Measurements from ENCODE around the gene ACP7. TPM values are rescaled to one million over a fixed set of nuclear protein-coding genes. Genes with fewer than 3 reads are reported as not detected.
A peak's percentile ranks its signal among the peaks of the same experiment; 100 is the strongest.
"Not testable (repeated sequence)": the region's sequence is repeated elsewhere in the genome, so short reads cannot be mapped to it uniquely, and the experiment has no call there.

ACP7 gene
- total RNA-seq, 1 donor = not detected

DNA sequence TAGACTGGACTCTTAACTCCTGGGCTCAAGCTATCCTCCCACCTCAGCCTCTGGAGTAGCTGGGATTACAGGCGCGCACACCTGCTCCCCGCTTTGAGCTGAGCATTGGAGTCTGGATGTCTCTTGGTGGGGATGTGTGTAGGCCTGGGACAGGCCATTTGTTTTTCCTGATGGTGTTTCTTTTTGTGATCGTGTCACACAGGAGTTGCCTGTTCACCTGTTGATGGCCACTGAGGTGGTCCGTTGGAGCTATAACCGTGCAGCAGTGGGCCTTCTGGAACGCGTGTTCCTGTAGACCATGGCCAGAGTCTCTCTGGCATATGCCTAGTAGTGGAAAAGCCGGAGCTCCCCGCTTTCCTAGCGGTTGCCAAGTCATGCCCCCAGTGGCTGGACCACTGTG lies 44.9 kb downstream of the ACP7 start:
- no peak for DNase-seq (ENCODE audit: low read depth in 2 of 3, low spot score in 2 of 3)

DNA sequence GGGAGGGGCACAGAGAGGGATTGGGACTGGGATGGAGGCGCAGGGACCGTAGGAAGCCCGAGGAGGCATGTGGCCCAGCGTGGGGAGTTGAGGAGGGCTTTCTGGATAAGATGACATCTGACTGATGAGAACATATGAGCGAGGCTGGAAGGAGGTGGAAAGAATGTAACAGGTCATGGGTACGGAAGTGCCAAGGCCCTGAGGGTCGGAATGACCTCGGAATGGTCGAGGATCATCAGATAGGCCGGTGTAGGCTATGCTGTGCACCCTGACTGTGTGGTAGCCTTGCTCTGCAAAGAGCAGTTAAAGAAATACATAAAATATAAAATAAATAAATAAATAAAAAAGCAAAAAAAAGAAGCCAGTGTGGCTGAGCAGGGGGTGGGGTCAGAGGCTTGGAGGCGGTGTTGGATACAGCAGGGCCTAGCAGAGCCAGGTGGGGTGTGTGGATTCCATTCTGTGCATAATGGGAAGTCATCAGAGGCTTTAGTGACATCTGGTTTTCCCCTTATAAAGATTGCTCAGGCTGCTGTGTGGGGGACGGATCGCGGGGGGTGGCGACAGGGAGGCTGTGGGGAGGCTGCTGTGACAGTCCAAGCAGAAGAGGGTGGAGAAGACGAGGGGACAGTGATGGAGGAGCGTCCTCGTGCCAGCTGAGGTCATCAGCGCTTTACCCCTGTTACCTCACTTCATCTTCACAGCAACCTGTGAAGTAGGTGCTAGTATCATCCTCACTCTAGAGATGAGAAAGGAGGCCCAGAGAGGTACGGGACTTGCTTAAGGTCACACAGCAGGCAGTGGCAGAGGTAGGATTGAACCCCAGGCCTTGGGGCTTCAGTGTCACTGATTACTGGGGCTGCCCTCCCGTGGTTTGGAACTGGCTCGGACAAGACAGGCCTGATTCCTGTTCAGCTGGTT lies 46.4 kb downstream of the ACP7 start:
- DNase-seq (ENCODE audit: low read depth in 2 of 3, low spot score in 2 of 3) = peak in 1 of 3 donors; percentile 62

DNA sequence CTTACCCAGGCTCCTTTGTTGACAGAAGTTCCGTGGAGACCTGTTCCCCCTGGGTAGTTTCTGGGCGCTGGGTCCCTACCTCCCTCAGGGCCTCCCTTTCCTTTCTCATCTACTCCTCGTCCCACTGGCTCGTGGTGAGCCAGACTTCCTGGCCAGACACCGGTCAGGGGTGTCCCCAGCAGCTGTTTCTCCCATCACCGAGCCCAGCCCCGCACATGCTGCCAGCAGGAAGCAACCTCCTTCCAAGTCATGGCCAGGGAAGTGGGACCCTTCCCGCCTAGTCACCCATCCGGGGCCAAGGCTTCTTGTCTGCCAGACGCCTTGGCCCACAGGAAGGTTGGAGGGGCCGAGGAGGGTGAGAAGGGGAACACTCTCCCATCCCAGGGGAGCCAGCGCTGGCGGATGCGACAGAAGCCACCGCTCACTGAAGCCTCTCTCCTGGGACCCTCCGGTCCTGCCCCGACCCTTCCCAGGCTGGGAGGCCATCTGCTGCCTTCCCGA lies 47.1 kb downstream of the ACP7 start:
- no peak for DNase-seq (ENCODE audit: low read depth in 2 of 3, low spot score in 2 of 3)

DNA sequence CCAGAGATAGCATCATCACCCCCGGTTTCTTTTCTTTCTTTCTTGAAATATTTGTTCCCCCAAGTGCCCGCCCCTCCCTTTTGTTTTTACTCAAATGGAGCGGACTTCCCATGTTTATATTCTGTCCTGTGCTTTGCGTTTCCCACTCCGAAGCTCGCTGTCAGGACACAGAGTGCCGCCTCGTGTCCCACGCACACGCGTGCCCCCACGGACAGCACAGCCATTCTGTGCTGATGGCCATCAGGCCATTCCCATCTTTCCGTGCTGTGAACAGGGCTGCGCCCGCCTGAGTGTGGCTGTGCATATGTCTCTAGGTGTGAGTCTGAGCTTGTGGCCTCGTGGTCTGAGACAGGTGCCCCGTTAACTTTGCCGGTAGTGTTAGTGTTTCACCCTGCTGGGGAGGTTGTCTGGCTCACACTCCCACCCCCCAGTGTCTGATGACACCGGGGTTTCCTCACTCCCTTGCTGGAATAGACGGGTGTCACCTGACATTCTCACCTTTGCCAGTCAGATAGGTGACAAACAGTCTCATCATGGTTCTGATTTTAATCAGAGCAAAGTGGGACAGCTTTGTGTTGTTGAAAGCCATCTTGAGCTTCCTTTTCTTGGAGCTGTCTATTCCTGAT lies 48.3 kb downstream of the ACP7 start:
- DNase-seq (ENCODE audit: low read depth in 2 of 3, low spot score in 2 of 3) = no peak

DNA sequence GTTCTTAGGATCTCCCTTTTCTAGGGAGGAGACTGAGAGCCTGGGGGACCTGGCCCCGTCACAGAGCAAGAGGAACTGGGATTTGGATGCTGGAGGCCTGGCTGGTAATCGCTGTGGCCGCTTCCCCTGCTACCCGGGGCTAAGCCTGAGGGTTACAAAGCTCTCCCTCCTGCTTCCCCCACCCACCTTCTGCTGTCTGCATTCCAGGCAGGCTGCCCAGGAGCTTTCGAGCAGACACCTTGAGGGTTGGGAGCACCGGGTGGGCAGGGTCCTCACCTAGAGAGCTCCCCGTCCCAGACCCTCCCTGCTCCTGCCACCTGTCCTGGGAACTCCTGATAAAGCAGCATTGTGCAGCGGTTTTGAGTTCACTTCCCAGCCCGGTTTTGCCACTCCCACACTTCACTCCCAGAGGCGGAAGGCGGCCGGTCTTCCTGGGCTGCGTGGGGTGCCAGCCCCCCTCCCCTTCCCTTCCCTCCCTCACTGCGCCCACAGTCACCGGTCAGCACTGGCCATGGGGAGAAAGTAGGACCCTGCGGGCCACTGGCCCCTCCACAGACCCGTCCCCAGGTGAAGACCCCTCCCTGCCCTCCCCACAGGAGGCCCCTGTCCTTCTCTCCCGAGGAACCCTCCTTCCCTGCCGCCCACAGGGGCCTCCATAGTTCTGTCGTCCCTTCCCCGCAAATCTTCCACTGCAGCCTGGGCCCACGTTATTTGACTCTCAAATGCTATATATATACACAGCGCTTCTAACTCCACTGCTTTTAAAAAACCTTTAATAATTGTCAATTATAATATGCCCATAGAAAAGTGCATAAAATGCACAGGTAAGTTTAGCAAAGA lies 49.5 kb downstream of the ACP7 start:
- DNase-seq (ENCODE audit: low read depth in 2 of 3, low spot score in 2 of 3) = no peak

DNA sequence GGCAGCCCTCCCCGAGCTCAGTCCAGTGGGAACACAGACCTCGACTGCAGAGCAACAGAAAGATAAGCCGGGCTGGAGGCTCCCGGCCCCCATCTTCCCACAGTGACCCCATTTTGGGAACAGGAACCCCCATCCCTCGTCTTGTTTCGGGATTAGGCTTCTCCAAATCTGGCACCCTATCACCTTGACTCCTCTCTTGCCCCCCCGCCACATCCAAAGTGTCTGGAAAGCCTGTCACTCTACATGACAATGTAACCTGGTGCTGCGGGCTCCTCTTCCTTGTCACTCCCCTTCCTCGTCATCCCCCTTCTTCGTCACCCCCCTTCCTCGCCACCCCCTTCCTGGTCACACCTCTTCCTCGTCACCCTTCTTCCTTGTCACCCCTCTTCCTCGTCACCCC lies 51.5 kb downstream of the ACP7 start:
- DNase-seq (ENCODE audit: low read depth in 2 of 3, low spot score in 2 of 3) = no peak

DNA sequence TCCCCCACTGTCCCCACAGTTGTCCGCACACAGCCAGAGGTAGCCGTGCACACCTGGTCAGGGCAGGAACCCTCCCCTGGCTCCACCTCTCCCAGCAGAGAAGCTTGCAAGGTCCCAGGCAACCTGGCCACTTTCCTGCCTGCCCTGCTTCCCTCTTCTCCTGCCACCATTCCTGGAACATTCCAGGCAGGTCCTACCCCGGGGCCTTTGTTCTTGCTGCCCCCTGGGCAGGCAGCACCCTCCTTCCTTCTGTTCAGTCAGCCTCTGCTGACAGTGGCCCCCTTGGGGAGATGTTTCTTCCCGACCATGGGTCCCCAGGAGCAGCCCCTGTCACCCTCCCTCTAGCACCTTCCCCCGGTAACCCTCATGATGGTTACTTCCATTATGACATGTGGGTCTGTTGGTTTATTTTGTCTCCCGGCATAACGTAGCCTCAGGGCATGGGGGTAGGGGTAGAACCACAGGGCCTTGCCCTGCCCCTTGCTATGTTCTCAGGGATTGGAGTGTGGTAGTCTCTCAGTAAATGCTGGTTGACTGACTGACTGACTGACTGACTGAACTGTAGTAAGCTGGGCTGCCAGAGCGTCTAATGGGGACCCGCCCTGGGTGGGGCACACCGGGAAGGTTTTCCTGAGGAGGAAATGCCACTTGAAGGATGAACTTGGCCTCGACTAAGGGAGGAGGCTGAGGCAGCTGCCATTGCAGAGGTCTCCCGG lies 52.2 kb downstream of the ACP7 start:
- DNase-seq (ENCODE audit: low read depth in 2 of 3, low spot score in 2 of 3) = no peak

DNA sequence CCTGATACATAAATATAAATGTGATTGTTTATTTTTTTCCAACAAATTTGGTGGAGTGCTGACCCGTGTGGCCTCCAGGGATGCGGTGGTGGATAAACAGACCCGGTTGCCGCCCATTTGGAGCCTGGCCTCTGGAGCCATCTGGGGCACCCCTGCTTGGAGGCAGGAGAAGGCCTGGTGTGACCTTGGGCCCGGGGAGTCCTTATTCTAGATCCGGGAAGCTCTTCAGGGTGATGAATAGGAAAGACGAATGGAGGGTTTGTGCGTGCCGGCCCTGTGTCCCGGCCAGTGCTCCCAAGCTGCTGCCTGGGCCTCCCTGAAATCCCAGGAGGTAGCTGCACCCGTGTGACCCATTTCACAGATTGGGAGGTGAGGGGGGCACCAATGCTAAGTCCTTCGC lies 53.0 kb downstream of the ACP7 start:
- no peak for DNase-seq (ENCODE audit: low read depth in 2 of 3, low spot score in 2 of 3)

DNA sequence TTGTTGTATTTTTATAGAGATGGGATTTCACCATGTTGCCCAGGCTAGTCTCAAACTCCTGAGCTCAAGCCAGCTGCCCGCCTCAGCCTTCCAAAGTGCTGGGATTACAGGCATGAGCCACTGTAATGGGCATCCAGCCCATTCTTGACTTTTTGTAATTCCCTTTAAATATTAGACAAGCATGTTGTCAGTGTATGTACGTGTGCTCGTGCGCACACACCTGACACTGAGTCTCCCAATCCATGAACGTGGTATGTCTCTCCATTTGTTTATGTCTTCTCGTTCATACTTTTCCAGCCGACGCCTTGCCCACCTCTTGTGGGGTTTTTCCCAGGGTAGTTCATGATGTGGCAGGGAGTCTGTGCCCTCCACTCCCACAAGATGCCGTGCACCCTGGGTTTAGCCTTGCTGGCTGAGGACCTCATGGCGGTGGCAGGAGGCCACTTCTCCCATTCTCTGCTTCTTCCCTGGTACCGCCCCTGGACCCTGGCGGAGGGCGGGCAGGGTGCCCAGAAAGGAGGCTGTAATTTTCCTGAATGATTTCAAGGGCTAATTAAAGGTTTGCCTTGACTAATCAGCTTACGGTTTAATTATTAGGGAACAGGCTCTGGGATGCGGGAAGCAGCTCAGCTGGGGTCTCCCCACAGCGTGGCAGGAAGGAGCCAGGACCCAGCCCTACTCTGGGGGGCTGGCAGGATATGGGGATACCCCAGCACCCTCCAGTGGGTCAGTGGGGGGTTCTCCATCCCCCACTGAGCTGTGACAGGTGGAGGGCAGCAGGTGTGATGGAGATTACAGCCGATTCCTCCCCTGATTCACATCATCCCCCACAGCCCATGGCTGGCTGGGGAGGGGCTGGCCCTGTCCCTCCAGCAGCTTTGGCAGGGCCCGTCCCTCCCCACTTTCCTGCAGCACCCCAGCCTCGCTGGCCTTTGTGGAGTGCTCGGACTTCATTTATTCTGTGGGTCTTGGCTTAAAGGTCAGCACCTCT lies 54.3 kb downstream of the ACP7 start:
- DNase-seq (ENCODE audit: low read depth in 2 of 3, low spot score in 2 of 3) = no peak

DNA sequence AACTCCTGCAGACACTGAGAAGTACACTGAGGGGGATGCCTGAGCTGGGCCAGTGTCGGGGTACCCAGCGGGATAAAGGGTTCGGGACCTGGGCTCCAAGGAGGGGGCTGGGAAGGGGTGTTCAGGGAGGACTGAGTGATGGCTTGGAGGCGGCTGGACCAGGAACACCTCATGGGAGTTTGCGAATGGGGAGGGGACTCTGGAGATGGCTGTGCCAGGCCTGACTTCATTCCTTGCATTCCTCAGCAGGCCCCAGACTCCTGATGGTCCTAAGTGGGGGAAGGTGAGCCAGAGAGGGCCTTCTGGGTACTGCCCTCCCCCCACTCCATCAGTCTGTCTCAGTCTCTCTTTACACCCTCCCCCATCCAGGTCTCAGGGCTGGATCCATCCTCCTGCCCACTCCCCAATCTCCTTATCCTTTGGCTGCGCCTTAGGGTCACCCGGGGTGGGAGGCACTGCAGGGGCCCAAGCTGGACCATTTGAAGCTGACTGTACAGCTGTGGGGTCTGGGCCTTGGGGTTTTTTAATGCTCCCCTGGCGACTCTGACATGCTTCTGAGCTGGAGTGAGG lies 55.2 kb downstream of the ACP7 start:
- no peak for DNase-seq (ENCODE audit: low read depth in 2 of 3, low spot score in 2 of 3)

DNA sequence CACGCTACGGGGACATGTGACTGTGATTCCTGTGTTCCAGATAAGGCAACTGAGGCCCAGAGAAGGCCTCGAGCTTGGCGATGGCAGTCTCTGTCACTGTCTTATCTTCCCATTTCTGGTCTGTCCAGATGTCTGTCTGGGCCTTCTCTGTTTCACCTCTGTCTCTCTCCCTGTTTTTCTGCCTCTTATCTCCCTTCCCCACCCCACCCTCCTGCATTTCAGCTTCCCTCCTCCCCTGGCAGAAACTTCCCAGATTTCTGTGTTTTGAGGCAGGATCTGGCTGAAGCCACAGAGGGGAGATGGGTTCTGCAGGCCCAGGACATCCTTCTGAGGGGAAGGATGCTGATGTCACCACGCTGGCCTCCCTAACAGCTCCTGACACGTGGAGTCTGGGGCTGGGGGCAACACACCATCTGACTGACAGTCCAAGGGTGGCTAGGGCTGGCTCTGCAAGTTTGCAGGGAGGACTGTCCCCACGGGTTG lies 55.8 kb downstream of the ACP7 start:
- no peak for DNase-seq (ENCODE audit: low read depth in 2 of 3, low spot score in 2 of 3)

DNA sequence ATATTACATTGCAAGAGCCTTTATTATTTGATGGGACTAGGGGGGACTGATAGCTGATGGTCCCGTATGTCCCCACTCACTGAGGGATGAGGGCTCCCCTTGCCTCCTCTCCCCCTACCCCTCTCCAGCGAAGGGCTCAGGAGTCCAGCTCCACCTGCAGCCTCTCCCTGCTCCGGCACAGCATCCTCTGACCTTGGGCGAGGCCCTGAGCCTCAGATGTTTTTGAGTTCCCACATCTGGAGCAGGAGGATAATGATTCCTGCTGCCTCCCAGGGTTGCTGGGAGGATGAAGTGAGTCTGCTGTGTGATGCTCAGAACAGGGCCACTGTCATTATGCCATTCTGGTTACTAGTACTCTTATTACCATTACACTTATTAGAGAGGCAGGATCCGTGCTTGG lies 56.4 kb downstream of the ACP7 start:
- no peak for DNase-seq (ENCODE audit: low read depth in 2 of 3, low spot score in 2 of 3)

DNA sequence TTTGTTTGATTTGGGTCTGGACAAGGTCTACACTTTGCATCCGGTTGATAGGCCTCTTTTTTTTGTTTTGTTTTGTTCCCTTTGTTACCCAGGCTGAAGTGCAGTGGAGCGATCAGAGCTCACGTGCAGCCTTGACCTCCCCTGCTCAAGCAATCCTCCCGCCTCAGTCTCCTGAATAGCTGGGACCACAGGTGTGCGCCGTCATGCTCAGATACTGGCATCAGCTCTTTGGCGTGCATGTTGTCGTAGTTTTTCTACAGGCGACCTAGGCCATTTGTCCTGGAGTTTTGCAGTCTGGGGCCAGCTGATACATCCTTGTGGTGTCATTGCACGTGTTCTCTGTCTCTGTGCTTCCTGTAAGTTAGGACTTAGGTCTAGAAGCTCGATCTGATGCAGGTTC lies 57.8 kb downstream of the ACP7 start:
- peak in 1 of 3 donors; percentile 26 for DNase-seq (ENCODE audit: low read depth in 2 of 3, low spot score in 2 of 3)

DNA sequence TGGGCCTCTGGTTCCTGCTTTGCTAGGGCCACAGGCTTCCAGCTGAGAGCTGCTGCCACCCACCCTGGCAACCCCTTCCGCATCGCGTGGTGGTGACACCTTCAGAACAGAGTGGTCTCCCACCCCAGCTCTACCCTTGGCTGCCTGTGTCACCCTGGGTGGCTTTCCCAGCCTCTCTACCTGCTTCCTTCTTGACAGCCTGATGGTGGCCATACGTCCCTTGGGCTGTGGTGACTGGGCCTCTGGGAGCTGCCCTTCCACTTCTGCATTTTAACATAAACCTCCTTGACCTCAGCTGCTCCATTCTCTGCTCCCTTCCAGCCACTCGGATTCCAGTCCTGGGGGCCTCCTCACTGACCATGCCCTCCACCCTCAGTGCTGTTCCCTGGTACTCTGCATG lies 58.5 kb downstream of the ACP7 start:
- DNase-seq (ENCODE audit: low read depth in 2 of 3, low spot score in 2 of 3) = peak in 1 of 3 donors; percentile 28

DNA sequence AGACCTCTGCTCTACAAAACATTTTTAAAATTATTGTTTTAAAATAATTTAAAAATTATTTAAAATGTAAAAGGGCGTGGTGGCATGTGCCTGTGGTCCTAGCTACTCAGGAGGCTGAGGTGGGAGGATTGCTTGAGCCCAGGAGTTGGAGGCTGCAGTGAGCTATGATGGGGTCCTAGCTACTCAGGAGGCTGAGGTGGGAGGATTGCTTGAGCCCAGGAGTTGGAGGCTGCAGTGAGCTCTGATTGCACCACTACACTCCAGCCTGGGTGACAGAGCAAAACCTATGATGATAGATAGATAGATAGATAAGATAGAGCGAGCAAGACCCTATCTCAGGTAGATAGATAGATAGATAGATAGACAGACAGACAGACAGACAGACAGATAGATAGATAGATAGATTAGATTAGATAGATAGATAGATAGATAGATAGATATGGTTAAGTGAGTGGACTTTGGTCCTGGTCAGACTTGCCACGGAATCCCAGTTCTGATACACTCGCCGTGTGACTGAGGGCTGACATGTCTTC lies 59.7 kb downstream of the ACP7 start:
- not testable (repeated sequence) for DNase-seq (ENCODE audit: low read depth in 2 of 3, low spot score in 2 of 3)

DNA sequence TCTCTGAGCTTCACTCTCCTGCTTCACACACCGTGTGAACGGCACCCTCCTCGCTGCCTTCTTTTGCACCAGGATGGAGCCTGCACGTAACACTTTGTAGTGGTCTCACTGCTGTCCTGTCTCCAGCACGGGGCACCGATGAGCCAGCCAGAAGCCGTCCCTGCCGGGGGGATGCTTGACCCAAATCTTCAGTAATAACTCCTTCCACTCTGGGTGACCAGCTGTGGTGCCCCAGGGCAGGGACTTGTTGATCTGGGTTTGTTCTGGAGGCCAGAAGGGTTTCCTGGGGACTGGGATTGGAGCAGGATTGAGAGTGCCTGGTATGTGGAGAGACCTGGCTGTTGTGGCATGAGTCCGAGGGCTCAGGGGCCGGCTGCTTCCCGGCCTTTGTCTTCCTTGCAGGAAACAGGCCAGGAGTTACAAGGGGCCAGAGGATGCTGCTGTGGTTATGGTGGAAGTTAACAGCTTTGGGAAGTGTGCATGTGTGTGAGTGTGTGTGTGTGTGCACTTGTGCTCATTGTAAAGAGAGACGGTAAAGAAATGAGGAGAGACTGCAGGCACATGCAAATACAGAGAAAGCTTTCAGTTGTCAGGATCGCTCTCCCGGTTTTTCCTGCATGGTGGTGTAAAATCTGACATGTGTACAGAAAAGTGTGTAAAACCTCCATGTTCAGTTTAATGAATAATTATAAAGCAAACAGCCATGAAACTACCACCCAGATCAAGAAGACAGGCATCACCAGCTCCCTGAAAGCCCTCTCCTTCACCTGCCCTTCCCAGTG lies 60.3 kb downstream of the ACP7 start:
- DNase-seq (ENCODE audit: low read depth in 2 of 3, low spot score in 2 of 3) = peak in 1 of 3 donors; percentile 39

DNA sequence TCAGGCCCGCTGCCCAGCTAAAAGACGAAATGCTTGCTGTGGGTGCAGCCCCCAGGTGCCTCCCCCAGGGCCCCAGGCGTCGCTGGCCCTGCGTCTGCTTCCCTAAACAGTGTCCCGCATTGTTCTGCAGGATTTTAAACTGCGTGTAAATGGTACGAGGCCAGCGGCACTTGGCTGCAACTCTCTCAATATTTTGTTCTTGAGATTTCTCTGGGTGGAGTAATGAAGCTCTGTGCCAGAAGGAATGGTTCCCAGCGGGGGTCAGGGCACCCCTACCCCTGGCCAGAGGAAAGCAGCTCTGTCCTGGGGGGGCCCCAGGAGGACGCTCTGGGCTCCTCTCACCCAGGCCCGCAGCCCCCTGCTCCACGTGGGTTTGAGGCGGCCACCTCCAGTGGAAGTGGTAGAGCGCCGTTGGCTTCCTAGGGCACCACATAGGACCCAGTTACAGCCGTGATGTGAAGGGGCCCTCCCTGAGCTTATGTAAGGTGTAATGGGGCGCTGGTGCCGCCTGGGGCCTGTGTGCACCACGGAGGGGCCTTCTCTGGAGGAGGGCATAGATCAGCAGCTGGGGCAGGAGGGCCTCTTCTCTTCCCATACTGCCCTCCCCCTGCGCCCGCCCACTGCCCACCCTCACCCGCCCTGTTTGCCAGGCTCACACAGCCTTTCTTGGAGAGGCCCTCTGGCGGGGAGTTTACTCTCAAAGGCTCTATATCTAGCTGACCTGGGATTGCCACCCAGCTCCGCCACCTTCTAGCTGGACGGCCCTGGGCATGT lies 61.2 kb downstream of the ACP7 start:
- DNase-seq (ENCODE audit: low read depth in 2 of 3, low spot score in 2 of 3) = peak in 2 of 3 donors; percentile 79 to 82

All from hematopoietic multipotent progenitor cell (in vitro differentiated cells).